ENCODE data around the gene GRID1.
A peak's percentile ranks its signal among the peaks of the same experiment; 100 is the strongest.

GRID1 gene

DNA sequence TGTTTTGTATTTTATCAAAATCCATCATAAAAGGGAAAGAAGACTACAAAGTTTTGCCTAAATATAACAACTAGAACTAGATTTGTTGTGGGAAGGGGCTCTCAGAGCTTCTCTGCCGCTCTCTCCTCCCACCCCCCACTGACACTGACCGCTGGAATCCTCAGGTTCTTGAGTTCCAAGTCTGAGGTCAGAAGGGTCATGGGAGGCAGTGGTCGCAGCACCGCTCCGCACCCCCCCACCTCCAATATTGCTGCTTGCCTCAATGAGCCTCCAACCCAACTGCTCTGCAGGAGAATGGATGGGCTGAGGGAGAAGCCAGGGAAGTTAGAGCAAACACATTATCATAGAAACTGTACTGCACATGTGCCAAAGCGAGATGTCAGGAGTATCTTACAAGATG lies 359.4 kb downstream of the GRID1 start:
- no peak for DNase-seq

GRCh38 chr10:86004337-86004736 lies 362.3 kb downstream of the GRID1 start:
- no peak for DNase-seq

GRCh38 chr10:86003201-86003621 lies 363.4 kb downstream of the GRID1 start:
- DNase-seq = no peak

GRCh38 chr10:86001521-86001920 lies 365.1 kb downstream of the GRID1 start:
- DNase-seq = no peak

GRCh38 chr10:85997544-85997943 lies 369.1 kb downstream of the GRID1 start:
- DNase-seq = no peak

- peak; percentile 47 for DNase-seq
Measured at GRCh38 chr10:85995791-85996190, 370.8 kb downstream of the GRID1 start.

DNA sequence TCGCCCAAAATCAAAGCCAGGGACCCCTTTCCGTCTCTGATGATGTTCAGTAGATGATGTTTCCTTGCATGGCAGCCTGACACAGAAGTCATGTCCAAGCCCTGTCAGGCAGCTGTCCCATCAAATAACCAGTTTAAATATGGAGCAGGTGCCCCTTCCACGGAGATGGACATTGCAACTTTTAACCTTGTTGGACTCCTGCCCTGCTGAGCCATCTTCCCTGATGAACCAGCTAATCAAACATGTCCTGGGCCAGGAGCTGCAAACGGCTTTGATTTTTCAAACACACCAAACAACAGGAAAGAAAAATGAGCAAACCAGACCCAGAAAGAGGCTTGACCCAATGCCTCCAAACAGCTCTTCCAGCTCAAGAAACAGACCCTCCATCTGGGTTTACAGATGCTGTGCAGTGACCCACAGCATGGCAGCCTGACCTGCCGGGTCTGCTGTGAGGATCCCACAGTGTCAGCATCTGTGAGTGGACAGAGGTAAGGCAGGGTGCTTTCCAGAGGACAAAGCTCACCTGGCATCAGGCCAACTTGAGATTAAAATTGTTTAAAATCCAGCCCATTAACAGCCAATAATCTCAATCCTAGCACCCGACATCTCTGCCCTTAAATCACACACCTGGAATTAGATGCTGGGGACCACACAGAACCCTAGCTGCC lies 372.6 kb downstream of the GRID1 start:
- no peak for DNase-seq

DNA sequence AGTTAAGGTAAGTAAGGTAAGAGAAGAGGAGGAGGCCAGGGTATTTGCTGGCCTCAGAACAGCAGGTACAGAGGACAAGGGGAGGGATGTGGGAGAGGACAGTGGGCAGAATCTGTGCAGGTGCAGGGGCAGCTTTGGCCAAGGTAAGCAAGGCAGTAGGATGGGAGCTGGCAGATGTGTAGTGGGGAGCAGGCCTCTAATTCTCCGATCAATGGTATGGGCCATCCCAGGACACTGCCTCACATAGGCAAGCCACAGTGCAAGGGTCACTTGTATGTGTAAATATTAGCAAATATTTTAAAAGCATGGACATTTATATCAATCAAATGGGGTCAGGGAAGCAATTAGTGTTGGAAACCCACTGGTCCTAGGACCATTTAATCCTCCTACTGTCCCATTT lies 373.5 kb downstream of the GRID1 start:
- no peak for DNase-seq

- DNase-seq = no peak
Measured at GRCh38 chr10:85992324-85992723, 374.3 kb downstream of the GRID1 start.

DNA sequence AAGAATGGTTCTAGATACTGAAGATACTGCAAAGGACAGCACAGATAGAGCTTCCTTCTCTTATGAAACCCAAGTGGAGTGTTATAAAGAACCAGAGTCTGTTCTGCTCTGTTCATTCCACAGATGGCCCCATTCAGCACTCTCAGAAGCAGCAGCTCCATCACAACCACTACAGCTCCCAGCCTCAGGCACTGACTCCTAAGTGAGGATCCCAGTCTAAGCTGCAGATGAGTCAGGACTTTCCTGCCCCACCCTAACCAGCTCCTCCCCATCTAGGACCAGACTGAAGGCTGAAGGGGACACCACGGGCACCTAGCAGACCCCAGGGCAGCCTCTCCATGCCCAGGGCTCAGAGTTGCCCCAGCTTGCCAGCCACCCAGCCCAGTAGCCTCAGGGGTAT lies 379.8 kb downstream of the GRID1 start:
- DNase-seq = no peak

GRCh38 chr10:85983051-85983450 lies 383.5 kb downstream of the GRID1 start:
- no peak for DNase-seq

- DNase-seq = no peak
Measured at GRCh38 chr10:85979598-85979997, 387.0 kb downstream of the GRID1 start.

- DNase-seq = no peak
Measured at GRCh38 chr10:85978566-85979358, 387.8 kb downstream of the GRID1 start.

- no peak for DNase-seq
Measured at GRCh38 chr10:85977642-85978041, 389.0 kb downstream of the GRID1 start.

DNA sequence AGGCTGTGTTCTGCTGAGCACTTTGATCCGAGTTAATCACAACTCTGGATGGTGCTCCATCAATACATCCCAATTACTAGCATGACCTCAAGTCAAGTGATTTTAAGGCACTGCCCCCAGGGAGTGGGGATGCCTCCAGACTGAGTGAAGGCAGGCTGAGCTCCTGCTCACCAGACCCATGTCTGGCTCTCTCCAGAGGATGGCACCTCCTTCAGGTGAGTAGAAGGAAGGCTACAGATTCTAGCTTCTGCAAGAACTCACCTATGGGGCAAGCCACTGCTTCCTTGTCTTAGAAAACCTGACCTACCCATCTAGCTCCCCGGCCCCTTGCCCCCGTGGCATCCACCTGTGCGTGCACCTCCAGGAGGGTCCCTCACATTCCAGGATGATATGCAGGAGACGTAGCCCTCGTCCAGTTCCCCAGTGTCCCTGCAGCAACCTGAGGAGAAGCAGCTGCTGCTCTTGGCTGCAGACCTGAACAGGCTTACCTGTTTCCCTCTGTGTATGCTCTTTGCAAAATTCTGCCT lies 390.3 kb downstream of the GRID1 start:
- DNase-seq = no peak

GRCh38 chr10:85971494-85971893 lies 395.1 kb downstream of the GRID1 start:
- no peak for DNase-seq

DNA sequence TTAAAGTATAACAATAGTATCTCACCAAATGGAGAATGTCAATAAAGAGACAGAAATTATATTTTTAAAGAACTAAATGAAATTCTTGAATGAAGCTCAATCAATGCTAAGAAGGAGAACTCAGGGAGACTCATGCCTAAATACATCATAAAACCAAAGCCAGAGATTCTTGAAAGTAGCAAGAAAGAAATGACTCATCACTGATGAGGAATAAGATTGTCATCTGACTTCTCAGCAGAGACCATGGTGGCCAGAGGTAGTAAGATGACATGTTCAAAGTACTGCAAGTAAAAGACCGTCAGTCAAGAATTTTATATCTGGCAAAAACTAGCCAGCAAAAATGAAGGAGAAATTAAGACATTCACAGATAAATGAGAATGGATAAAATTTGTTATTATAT lies 399.0 kb downstream of the GRID1 start:
- DNase-seq = no peak

GRCh38 chr10:85961479-85962067 lies 405.0 kb downstream of the GRID1 start:
- no peak for DNase-seq

DNA sequence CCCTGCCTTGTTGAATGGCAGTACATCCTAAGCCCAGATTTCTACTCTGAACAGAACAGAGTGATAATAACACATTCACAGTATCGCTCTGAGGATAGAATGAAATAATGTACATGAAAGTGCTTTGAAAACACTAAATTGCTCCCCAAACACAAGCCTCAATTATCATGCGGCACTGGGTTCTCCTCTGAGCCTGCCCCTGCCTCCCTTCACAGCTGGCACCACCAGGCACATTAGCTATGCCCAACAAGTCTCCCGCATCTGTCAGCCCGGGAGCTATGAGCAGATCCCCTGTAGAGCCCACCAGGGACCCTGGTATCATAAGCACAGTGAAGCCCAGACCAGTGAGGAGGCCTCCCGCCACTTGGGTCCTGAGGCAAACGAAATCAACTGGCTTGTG lies 405.5 kb downstream of the GRID1 start:
- DNase-seq = no peak

- DNase-seq = no peak
Measured at GRCh38 chr10:85959239-85959638, 407.4 kb downstream of the GRID1 start.

GRCh38 chr10:85950921-85951320 lies 415.7 kb downstream of the GRID1 start:
- DNase-seq = no peak

GRCh38 chr10:85946713-85947326 lies 419.8 kb downstream of the GRID1 start:
- no peak for DNase-seq

DNA sequence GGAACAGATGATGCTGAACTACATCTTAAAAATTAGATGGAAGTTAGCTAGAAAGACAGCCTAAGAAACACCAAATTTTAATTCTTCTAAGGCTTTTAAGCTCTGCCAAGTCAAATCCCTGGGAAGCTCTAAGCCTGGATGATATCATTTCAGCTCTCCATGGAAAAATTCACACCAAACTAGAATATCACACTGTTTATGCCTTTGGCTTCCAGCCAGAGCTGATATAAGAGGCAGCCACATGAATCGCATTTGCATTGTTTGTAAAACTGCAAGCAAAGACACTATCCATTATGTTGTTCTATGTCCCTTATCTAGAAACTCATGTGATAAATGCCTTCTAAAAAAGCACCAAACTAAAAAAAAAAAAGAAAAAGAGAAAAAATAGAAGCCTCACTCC lies 430.4 kb downstream of the GRID1 start:
- no peak for DNase-seq

GRCh38 chr10:85934586-85934985 lies 432.0 kb downstream of the GRID1 start:
- no peak for DNase-seq

Data from NCI-H510A treated with DMSO at 0.1 percent for 48 hours (cell line).